22Rv1 (cell line): Measurements from ENCODE around the gene APOC3.

Source experiments
- CTCF ChIP-seq: fragments of 450-650 bp; IDR thresholded peaks from 2 replicates; pipeline ENCODE4 v1.5.1; 2017; ENCODE audit warnings: mild to moderate bottlenecking
- ZFX ChIP-seq: fragments of 450-650 bp; IDR thresholded peaks from 2 replicates; pipeline ENCODE4 v1.6.1; 2017; ENCODE audit warnings: antibody characterized with exemption, borderline replicate concordance

GRCh38 chr11:116792869-116793771 is 36.6 kb upstream of the APOC3 start:
- TF ChIP-seq CTCF (no peak), ZFX (no peak)
